HL-60 (cell line): Measurements from ENCODE around the gene PRDM15.

Experiments used
- CTCF ChIP-seq: IDR thresholded peaks from one replicate; pipeline ENCODE4 v1.5.1; 2011; ENCODE audit warnings: low read length, control low read depth, inconsistent platforms; ENCODE audit not compliant: insufficient read depth
- GABPA ChIP-seq: IDR thresholded peaks from 2 replicates; pipeline ENCODE4 v1.6.1; 2012; ENCODE audit warnings: low read depth
- POLR2AphosphoS5 ChIP-seq: IDR thresholded peaks from 2 replicates; pipeline ENCODE4 v1.6.1; 2012; ENCODE audit warnings: low read depth
- SPI1 ChIP-seq: IDR thresholded peaks from 2 replicates; pipeline ENCODE4 v1.6.1; 2012; ENCODE audit warnings: low read depth, mild to moderate bottlenecking, borderline replicate concordance

GRCh38 chr21:41755258-41755933 lies 123.7 kb downstream of the PRDM15 start:
- TF ChIP-seq CTCF (no peak), POLR2AphosphoS5 (no peak), GABPA (no peak), SPI1 (no peak)
